ENCODE measurements around the gene SMARCAL1. TPM values are rescaled to one million over a fixed set of nuclear protein-coding genes. Genes with fewer than 3 reads are reported as not detected.

The SMARCAL1 gene
- polyA plus RNA-seq (7.5 and 14.7 TPM in 2 replicates), polyA minus RNA-seq (24.3 and 27.1 TPM in 2 replicates)

- TF ChIP-seq CTCF (IDR thresholded peaks at IDR 0.05; ENCODE audit: poor library complexity, severe bottlenecking), result peak; percentile 34
- no peak for TF ChIP-seq EZH2 (IDR thresholded peaks at IDR 0.05; ENCODE audit: borderline replicate concordance, insufficient read depth, low read length, poor library complexity, severe bottlenecking)
- TF ChIP-seq EP300 (conservative IDR thresholded peaks at IDR 0.05; ENCODE audit: poor library complexity, severe bottlenecking), result peak; percentile 50
- TF ChIP-seq POLR2AphosphoS5 (IDR thresholded peaks at IDR 0.05), result peak; percentile 75
- peak; percentile 44 for TF ChIP-seq SMC3 (conservative IDR thresholded peaks at IDR 0.05; ENCODE audit: poor library complexity)
- peak; percentile 71 for TF ChIP-seq MXI1 (conservative IDR thresholded peaks at IDR 0.05; ENCODE audit: poor library complexity, severe bottlenecking)
- peak; percentile 75 for TF ChIP-seq REST (IDR thresholded peaks at IDR 0.05; ENCODE audit: borderline replicate concordance)
- TF ChIP-seq RAD21 (conservative IDR thresholded peaks at IDR 0.05), result peak; percentile 51
- peak; percentile 94 for TF ChIP-seq TAF1 (IDR thresholded peaks at IDR 0.05; ENCODE audit: low read depth)
- no peaks in the 10 kb centered on the region for H3K9me2 ChIP-seq (ENCODE audit: insufficient read depth, low read length)
- peak within 1 kb of the TSS; percentile 96 for H3K9ac ChIP-seq (ENCODE audit: low read length)
- no peaks in the 10 kb centered on the region for H3K9me3 ChIP-seq (ENCODE audit: low read length)
- H2AFZ ChIP-seq (ENCODE audit: low read depth, low read length), result peak within 1 kb of the TSS; percentile 93
- H3K4me2 ChIP-seq (ENCODE audit: low read length), result peak within 1 kb of the TSS; percentile 86
- peaks cover 3% of the 10 kb centered on the region for H3K79me2 ChIP-seq (replicated peaks; ENCODE audit: insufficient read depth, low read length)
- H3K27me3 ChIP-seq (ENCODE audit: insufficient read depth, low read depth, low read length), result no peaks in the 10 kb centered on the region
- no peaks in the 10 kb centered on the region for H3K36me3 ChIP-seq (ENCODE audit: insufficient read depth, low read length)
- no peaks in the 10 kb centered on the region for H3F3A ChIP-seq (ENCODE audit: insufficient read depth, low read length, poor library complexity, severe bottlenecking)
- H3K4me3 ChIP-seq (ENCODE audit: low read length), result peak within 1 kb of the TSS; percentile 81
- H4K20me1 ChIP-seq (ENCODE audit: insufficient read depth), result no peaks in the 10 kb centered on the region
- peak within 1 kb of the TSS; percentile 92 for H3K27ac ChIP-seq (ENCODE audit: low read length)
Measured at GRCh38 chr2:216412022-216412999, at the start of gene SMARCAL1. TSS of gene SMARCAL1 (plus strand) at chr2:216412484. CDS start at chr2:216414705, 2,221 bp downstream.

- no peaks in the 10 kb centered on the region for H3K36me3 ChIP-seq (ENCODE audit: insufficient read depth, low read length)
- H3F3A ChIP-seq (ENCODE audit: insufficient read depth, low read length, poor library complexity, severe bottlenecking), result no peaks in the 10 kb centered on the region
- no peak overlapping the region for H3K4me2 ChIP-seq (ENCODE audit: low read length)
- H2AFZ ChIP-seq (ENCODE audit: low read depth, low read length), result no peak overlapping the region
- H3K9me2 ChIP-seq (ENCODE audit: insufficient read depth, low read length), result no peaks in the 10 kb centered on the region
- H3K27me3 ChIP-seq (ENCODE audit: insufficient read depth, low read depth, low read length), result no peaks in the 10 kb centered on the region
- H3K27ac ChIP-seq (ENCODE audit: low read length), result no peak overlapping the region
- no peak overlapping the region for H3K9ac ChIP-seq (ENCODE audit: low read length)
- no peaks in the 10 kb centered on the region for H3K9me3 ChIP-seq (ENCODE audit: low read length)
- TF ChIP-seq TAF1 (IDR thresholded peaks at IDR 0.05; ENCODE audit: low read depth) (no peak), POLR2AphosphoS5 (IDR thresholded peaks at IDR 0.05) (no peak), EZH2 (IDR thresholded peaks at IDR 0.05; ENCODE audit: borderline replicate concordance, insufficient read depth, low read length, poor library complexity, severe bottlenecking) (no peak), SMC3 (conservative IDR thresholded peaks at IDR 0.05; ENCODE audit: poor library complexity) (no peak), CTCF (IDR thresholded peaks at IDR 0.05; ENCODE audit: poor library complexity, severe bottlenecking) (no peak), REST (IDR thresholded peaks at IDR 0.05; ENCODE audit: borderline replicate concordance) (no peak), MXI1 (conservative IDR thresholded peaks at IDR 0.05; ENCODE audit: poor library complexity, severe bottlenecking) (no peak), EP300 (conservative IDR thresholded peaks at IDR 0.05; ENCODE audit: poor library complexity, severe bottlenecking) (no peak), RAD21 (conservative IDR thresholded peaks at IDR 0.05) (no peak)
- peaks cover 15% of the 10 kb centered on the region for H3K79me2 ChIP-seq (replicated peaks; ENCODE audit: insufficient read depth, low read length)
- no peak overlapping the region for H3K4me3 ChIP-seq (ENCODE audit: low read length)
- H4K20me1 ChIP-seq (ENCODE audit: insufficient read depth), result no peaks in the 10 kb centered on the region
Measured at GRCh38 chr2:216362730-216363129, 49.6 kb upstream of the SMARCAL1 start.

All from neural cell (in vitro differentiated cells).